Small intestine (tissue), 7 donors: ENCODE results near the gene SENP7. TPM values are rescaled to one million over a fixed set of nuclear protein-coding genes. Genes with fewer than 3 reads are reported as not detected.

Experiments
- DNase-seq, 2 donors: peaks; one replicate each; pipeline versions ENCODE4 v3.0.0 to v3.0.0-alpha.2; 2013
- FAIRE-seq: peaks from 2 replicates; lab custom pipeline; 2012; peaks lifted over from hg19 to GRCh38; lab: Jason Lieb, UNC
- H3K27ac ChIP-seq, 3 donors: one replicate each; pipeline ENCODE4 v1.5.1; 2013; ENCODE audit warnings: low read length in 2 of 3, mild to moderate bottlenecking in 2 of 3, control low read depth in 1 of 3, inconsistent platforms in 1 of 3, low read depth in 1 of 3, moderate library complexity in 1 of 3
- H3K27me3 ChIP-seq, 3 donors: one replicate each; pipeline ENCODE4 v1.6.1; 2013; ENCODE audit warnings: low read length in 3 of 3, inconsistent platforms in 1 of 3; ENCODE audit not compliant: control insufficient read depth in 3 of 3, insufficient read depth in 3 of 3
- H3K36me3 ChIP-seq, 3 donors: one replicate each; pipeline ENCODE4 v1.6.1; 2013; ENCODE audit warnings: low read length in 3 of 3, inconsistent platforms in 1 of 3, low read depth in 1 of 3, mild to moderate bottlenecking in 1 of 3, moderate library complexity in 1 of 3; ENCODE audit not compliant: control insufficient read depth in 3 of 3, insufficient read depth in 2 of 3
- H3K4me1 ChIP-seq, 3 donors: one replicate each; pipeline ENCODE4 v1.6.1; 2013; ENCODE audit warnings: low read length in 2 of 3, inconsistent platforms in 1 of 3, low read depth in 1 of 3, mild to moderate bottlenecking in 1 of 3, moderate library complexity in 1 of 3; ENCODE audit not compliant: control insufficient read depth in 3 of 3, insufficient read depth in 2 of 3
- H3K4me3 ChIP-seq, 3 donors: one replicate each; pipeline ENCODE4 v1.5.1; 2013; ENCODE audit warnings: low read length in 3 of 3, control low read depth in 1 of 3, inconsistent platforms in 1 of 3, low read depth in 1 of 3, mild to moderate bottlenecking in 1 of 3, moderate library complexity in 1 of 3
- H3K9me3 ChIP-seq, 2 donors: one replicate each; pipeline ENCODE4 v1.6.1; 2013; ENCODE audit warnings: low read depth in 1 of 2, low read length in 1 of 2; ENCODE audit not compliant: control insufficient read depth in 2 of 2, insufficient read depth in 1 of 2
- polyA plus RNA-seq, 4 donors: library from polyadenylated mRNA; stranded (reverse) in 3 of 4; unstranded in 1 of 4; fragments of 200-250 nt in 3 of 4; fragments of 120-200 nt in 1 of 4; gene quantifications; one replicate each; pipeline versions ENCODE4 v1.2.1 to v1.2.3, GENCODE V29; 2013
- donor health status: healthy with polysubstance abuse.
- donor health status: control.
- donor health status: control.
- donor health status: Bipolar disorder and iron deficiency.
- donor health status: healthy.

Gene SENP7
- polyA plus RNA-seq, 4 donors, result 3.0 to 35.7 (median 4.1) TPM

GRCh38 chr3:101278727-101279126 lies 234.3 kb downstream of the SENP7 start:
- no peaks in the 10 kb centered on the region for H3K27me3 ChIP-seq
- no peak overlapping the region for H3K4me3 ChIP-seq
- no peaks in the 10 kb centered on the region for H3K4me1 ChIP-seq
- no peak overlapping the region for H3K27ac ChIP-seq
- DNase-seq (no peak), FAIRE-seq (no peak)
- no peaks in the 10 kb centered on the region for H3K9me3 ChIP-seq
- no peaks in the 10 kb centered on the region for H3K36me3 ChIP-seq

Other genes with a start within 250 kb of the SENP7 start
- gene IMPG2, start 192.6 kb downstream of the SENP7 start, polyA plus RNA-seq, result under 1 TPM in 2 of 4 donors, not detected in 2; 0.04 to 0.66 TPM
- 10 to 100 TPM; 13.8 to 27.6 (median 19.7) TPM for gene TRMT10C, start 48.7 kb upstream of the SENP7 start, polyA plus RNA-seq
- 100 to 1,000 TPM in 1 of 4 donors, 10 to 100 TPM in 3; 71.1 to 116 (median 76.9) TPM for gene PCNP, start 61.0 kb upstream of the SENP7 start, polyA plus RNA-seq
- gene ZBTB11, start 163.9 kb upstream of the SENP7 start, polyA plus RNA-seq, result 10 to 100 TPM in 1 of 4 donors, 1 to 10 TPM in 3; 5.4 to 17.6 (median 6.3) TPM
- 1,000 to 10,000 TPM; 1,590 to 2,570 (median 2,094) TPM for gene RPL24, start 173.5 kb upstream of the SENP7 start, polyA plus RNA-seq
- gene CEP97, start 211.4 kb upstream of the SENP7 start, polyA plus RNA-seq, result 1 to 10 TPM in 2 of 4 donors, under 1 TPM in 2; 0.27 to 4.2 (median 1.6) TPM